Cerebellar cortex (tissue), 1 donor: ENCODE measurements around the gene ELF3.
"Not testable (repeated sequence)": the region's sequence is repeated elsewhere in the genome, so short reads cannot be mapped to it uniquely, and the experiment has no call there.

Source experiments
- DNase-seq: peaks from one replicate; pipeline ENCODE4 v3.0.0-alpha.2; 2015; ENCODE audit warnings: low spot score

The ELF3 gene

DNA sequence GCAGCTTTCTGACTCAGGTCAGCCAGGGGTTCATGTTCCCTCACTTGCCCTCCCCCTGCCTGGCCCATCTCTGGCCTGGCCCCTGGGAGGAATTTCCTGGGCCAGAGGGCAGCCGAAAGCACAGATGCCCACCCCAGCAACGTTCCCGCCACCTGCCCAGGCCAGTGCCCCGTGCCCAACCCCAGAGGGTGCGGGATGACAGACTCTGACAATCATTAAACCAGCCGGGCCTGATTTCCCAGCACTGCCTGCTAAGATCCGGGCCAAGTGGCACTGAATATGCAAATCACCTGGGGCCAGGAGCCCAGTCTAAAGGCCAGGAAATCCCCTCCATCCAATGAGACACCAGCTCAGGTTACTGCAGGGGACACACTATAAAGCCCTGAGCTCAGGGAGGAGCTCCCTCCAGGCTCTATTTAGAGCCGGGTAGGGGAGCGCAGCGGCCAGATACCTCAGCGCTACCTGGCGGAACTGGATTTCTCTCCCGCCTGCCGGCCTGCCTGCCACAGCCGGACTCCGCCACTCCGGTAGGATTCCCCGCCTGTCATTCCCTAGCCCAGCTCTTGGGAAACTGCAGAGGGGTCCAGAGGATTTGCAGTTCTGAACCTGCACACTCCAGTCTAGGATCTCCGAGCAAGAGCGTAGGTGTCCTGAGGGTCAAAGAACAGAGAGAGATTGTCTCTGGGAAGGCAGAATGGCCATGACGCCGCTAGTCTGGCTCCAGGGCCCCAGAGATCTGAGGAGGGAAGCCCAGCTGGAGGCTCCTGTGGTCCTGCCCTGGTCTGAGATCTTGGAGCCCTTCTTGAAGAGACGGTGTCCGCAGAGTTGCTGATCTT, at the start of gene ELF3:
Gene ELF3 (plus strand): TSS at position 408 of the 836 bp plus-strand sequence. CDS start 550 bp downstream, outside the sequence.
- DNase-seq = peak; percentile 41

DNA sequence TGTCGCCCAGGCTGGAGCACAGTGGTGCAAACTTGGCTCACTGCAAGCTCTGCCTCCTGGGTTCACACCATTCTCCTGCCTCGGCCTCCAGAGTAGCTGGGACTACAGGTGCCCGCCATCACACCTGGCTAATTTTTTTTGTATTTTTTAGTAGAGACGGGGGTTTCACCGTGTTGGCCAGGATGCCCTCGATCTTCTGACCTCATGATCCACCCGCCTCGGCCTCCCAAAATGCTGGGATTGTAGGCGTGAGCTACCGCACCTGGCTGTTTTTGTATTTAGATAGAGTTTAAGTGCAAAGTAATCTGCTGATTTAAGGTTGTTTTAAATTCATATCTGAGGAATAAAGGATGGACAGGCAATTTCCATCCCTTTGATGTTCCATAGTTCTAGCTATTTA, 48.0 kb upstream of the ELF3 start:
- not testable (repeated sequence) for DNase-seq

DNA sequence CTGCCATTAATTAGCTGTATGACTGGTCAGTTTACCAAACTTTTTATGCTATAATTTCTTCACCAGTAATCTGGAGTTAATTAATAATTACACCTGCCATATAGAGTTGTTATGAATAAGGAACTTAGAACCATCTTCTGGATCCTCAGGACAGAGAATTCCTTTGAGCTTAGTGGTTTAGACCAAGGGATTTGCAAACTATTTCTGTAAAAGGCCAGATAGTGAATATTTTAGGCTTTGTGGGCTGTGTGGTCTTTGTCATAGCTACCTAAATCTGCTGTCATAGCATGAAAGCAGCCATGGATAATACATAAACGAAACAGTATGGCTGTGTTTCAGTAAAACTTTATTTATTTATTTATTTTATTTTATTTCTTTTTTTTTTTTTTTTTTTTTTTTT, 46.1 kb upstream of the ELF3 start:
- DNase-seq = no peak

DNA sequence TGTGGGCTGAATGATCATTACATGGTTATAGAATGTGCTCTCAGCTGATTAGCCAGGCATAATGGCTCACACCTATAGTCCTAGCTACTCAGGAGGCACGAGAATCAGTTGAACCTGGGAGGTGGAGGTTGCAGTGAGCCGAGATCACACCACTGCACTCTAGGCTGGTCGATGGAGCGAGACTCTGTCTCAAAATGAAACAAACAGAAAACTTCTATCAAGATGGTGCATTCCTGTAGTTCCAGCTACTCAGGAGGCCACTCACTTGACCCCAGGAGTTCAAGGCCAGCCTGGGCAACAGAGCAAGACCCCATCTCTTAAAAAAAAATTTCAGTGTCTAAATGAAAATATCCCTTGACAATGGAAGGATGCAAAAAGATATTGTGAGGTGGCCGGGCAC, 44.2 kb upstream of the ELF3 start:
- no peak for DNase-seq

DNA sequence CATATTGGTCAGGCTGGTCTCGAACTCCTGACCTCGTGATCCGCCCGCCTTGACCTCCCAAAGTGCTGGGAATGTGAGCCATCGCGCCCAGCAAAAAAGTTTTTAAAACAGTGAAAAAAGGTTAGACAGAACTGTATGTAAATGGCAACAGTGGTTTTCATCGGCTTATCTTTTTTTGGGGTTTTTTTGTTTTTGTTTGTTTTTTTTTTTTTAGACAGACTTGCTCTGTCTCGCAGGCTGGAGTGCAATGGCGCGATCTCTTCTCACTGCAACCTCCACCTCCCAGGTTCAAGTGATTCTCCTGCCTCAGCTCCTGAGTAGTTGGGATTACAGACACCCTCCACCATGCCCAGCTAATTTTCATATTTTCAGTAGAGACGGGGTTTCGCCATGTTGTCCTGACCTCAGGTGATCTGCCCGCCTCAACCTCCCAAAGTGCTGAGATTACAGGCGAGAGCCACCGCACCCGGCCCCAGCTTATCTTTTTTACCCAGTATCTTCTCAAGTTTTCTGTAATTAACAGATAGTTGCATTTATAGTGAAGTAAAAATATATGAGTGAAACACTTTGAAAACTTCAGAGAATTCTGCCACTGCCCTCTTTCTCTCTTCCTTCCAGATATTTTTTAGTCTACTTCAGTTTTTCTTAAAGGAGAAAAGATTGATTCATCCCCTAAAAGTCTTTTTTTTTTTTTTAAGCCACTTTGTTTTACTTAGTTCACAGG, 42.0 kb upstream of the ELF3 start:
- DNase-seq = no peak

DNA sequence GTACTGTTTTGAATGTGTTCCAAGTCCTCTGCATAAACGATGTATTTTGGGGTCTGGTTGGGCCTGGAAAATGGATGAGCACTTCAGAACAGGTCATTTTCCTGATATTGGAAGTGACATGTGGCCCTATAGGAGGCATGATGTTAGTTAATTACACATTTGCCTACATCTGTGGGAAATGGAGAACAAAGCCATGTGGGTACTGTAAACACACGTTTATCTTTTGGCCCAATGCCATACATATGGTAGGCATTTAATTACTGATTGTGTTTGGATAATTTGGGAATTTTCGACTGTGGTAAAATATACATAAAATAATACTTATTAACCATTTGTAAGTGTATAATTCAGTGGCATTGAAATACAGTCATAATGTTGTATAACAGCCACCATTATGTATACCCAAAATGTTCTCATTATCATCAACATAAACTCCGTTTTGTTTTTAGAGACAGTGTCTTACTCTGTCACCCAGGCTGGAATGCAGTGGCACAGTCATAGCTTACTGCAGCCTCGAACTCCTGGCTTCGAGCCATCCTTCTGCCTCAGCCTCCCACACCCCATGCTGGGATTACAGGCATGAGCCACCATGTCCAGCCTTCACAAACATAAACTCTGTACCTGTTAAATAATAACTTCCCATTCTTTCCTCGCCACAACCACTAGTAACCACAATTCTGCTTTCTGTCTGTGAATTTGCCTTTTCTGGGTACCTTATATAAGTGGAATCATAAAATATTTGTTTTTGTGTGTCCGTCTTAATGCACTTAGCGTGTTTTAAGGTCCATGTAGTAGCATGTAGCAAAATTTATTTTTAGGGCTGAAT, 39.8 kb upstream of the ELF3 start:
- no peak for DNase-seq

DNA sequence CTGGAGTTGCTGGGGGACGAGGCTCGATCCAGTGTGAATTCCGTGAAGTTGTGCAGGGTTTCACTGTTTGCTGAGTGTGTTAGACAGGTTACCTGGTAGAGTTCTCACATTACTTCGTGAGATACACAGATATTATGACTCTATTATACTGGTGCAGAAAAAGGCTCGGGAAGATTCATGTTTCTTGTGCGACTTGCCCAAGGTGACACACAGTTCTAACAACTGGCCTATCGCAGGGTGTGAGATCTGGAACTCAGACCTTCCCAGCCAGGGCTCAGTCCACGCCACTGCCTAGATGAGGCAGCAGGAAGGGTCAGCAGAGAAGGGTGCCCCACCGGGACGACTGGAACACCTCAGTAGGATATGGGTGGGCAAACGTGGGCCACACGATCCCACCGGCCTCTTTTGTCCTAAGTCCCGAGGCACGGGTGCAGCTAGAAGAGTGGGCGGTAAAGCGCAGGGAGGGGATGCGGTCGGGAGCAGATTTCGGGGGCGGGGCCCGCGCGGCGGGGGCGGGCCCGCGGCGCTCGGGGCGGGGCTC, 28.2 kb upstream of the ELF3 start:
- DNase-seq = peak; percentile 61

DNA sequence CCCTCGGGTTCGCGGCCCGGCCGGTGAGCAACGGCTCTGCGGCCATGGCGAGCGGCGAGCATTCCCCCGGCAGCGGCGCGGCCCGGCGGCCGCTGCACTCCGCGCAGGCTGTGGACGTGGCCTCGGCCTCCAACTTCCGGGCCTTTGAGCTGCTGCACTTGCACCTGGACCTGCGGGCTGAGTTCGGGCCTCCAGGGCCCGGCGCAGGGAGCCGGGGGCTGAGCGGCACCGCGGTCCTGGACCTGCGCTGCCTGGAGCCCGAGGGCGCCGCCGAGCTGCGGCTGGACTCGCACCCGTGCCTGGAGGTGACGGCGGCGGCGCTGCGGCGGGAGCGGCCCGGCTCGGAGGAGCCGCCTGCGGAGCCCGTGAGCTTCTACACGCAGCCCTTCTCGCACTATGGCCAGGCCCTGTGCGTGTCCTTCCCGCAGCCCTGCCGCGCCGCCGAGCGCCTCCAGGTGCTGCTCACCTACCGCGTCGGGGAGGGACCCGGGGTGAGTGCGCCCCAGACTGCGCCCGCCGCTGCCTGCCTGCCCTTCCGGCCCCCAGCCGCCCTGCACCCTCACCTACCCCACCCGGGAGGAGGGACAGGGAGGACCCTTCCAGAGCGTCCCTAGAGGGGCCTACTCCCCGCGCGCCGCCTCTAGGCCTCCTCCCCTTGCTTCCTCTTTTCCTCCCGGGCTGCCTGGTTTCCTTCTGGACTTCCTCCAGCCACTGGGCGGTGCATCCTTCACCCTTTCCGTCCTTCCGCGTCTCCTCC, 27.6 kb upstream of the ELF3 start, which contains the start of gene RNPEP:
Gene RNPEP (plus strand): TSS at position 26 of the 757 bp plus-strand sequence. CDS start 19 bp downstream, at position 45.
- DNase-seq = peak; percentile 78

DNA sequence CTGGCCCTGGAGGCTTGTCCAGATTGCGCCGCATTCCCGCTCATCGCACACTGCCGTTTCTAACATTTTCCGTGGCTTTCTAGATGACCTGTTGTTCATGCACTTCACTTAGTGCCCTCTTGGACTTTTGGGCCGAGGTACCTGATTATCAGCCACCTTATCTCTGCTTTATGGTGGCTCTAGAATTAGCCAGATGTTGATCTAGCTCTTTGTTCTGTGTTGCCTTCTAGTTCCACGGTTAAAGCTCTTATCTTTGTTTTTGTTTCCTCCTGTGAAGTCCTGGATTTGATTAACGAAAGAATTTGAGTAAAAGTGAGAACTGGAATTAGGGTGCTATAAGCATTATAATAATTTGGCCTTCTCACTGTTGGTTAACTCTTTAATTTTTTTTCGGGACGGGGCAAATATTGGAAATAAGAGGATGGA, 27.0 kb upstream of the ELF3 start:
- no peak for DNase-seq

DNA sequence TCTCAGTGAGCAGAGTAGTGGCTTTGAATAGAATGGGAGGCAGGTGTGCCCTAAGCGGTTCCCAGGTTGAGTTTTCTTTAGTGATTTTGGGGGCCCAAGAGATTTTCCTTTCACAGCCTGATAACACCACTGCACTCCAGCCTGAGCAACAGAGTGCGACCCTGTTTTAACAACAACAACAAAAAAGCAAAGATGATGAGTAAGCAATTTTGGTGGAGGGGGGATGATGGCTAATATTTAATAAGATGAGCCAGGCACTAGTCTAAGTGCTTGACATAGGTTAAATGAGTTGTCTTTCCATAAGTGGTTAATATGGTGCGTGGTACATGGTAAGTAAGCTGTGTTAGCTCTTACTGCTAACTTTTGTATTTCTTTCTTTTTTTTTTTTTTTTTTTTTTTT, 25.9 kb upstream of the ELF3 start:
- no peak for DNase-seq

DNA sequence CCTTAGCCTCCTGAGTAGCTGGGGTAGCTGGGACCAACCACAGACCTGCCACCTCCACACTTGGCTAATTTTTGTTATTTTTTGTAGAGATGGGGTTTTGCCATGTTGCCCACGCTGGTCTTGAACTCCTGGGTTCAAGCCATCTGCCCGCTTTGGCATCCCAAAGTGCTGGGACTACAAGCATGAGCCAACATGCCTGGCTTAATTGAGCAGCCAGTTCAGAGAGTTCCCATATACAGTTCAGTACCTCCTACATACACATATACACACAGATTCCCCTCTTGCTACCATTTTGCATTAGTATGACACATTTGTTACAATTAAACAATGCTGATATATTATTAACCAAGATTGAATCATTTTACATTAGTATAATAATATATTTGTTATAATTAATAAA, 25.0 kb upstream of the ELF3 start:
- no peak for DNase-seq

DNA sequence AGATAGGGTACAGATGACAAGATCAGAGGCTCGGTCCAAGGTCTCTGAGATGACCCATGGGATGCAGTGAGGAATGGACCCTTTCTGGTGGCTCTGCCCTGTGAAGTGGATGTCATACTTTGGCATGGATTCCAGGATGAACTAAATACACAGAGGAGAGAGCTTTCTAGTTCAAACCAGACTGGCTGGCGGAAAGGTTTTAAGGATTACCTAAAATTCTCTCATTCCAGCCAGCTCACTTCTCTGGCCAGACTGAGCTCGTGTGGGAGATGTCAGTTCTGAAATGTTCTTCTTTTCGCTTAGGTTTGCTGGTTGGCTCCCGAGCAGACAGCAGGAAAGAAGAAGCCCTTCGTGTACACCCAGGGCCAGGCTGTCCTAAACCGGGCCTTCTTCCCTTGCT, 21.8 kb upstream of the ELF3 start:
- no peak for DNase-seq

DNA sequence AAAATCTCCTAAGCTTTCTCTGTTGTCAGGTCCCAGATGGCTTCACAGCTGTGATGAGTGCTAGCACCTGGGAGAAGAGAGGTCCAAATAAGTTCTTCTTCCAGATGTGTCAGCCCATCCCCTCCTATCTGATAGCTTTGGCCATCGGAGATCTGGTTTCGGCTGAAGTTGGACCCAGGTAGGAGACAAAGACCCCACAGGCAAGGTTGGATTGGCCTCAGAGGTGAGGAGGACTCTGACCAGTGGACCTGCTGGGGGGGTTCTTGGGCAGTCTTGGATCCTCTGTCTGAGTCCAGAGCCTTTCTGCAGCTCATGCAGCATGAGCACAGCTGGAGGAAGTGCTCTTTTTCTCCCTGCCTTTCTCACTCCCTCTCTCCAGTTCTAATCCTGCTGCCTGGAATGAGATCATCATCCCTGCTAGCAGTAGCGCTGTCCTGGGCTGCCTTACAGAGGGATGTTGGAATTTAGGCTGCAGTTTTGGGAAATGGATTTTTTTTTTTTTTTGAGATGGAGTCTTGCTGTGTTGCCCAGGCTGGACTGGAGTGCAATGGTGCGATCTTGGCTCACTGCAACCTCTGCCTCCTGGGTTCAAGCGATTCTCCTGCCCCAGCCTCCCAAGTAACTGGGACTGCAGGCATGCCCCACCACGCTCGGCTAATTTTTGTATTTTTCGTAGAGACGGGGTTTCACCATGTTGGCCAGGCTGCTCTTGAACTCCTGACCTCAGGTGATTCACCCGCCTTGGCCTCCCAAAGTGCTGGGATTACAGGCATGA, 20.8 kb upstream of the ELF3 start:
- DNase-seq = no peak

DNA sequence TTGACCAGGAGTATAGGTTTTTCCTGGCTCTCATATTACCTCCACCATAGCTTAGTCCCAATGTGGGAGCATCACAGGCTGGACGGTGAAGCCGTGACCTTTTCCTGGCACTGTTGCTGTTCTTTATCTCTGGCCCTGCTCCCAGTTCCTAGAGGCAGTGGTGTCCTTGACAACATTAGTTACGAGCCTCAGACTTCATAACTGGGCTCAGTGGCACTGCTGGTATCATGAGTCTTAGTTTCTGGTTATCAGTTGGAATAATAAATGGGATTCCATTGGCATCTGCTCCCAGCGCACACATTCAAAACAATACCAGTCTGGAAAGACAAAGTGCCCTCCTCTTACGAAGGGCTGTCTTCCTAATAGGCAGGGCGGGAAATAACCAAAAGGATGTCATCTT, 20.0 kb upstream of the ELF3 start:
- DNase-seq = no peak

DNA sequence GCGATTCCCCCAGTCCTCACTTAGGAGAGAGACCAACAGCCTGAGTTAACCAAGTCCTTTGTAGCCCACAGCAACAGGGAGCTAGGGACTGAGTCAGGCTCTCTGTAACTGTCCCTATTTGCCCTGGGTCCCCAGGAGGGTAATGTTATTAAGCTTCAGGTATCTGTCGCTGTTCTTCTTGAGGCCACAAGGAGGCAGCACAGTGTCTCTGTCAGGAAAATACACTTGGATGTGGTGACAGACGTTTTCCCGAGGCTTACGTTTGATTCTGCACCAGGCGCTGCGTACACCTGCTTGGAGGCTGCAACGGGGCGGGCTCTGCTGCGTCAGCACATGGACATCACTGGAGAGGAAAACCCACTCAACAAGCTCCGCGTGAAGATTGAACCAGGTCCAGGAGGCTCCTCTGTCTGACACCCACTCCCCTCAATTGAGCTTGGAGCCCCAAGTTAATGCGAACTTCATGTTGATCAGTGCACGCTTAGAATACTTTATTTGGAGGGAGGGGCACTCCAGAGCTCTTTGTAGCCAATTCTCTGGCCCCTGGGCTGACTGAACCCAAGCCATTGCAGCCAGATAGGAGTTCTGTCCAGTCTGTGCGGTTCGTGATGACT, 10.7 kb upstream of the ELF3 start:
- DNase-seq = peak; percentile 64

DNA sequence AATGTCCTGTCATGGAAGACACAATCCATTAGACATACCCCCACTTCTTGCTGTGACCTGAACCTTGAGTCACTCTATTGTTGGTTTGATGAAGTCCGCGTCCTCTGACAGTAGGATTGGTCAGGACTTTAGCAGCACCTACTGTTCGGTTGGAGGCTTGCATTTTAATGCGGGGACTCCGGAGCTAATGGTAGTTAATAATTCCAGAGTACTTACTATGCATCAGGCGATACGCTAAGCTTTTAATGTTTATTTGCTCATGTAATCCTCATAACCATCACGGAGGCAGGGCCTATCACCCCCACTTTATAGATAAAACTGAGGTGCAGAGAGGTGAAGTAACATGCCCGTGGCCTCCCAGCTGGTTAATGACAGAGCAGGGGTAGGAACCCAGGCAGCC, 7.9 kb upstream of the ELF3 start:
- DNase-seq = no peak

DNA sequence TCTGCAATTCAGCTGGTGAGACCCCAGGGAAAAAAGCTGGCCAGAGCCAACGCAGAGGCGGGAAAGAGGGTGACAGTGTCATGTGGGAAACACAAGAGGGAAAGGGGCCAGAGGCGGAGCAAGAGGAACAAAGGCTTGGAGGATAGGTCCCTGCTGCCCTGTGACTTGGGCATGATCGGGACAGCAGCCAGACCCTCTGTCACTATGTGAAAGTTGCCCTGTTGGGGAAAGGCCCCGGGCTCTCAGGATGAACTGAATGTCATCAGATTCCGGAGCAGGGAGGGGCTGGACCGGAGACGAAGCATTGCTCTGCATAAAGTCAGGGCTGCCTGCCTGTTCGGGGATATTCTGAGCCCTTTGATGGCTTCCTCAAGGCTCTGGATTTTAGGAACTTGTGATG, 5.7 kb upstream of the ELF3 start:
- DNase-seq = no peak

DNA sequence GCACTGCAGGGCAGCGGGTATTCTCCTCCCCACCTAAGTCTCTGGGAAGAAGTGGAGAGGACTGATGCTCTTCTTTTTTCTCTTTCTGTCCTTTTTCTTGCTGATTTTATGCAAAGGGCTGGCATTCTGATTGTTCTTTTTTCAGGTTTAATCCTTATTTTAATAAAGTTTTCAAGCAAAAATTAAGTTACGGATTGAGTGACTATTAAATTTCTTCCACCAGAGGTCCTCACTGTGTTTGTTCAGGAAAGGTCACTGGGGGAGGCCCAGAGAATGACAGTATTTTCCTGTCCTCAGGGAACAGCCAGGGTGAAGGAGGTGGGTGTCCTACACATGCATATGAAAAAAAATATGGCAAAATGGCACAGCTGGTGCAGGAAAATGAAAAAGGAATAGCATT, 4.4 kb upstream of the ELF3 start:
- DNase-seq = no peak

DNA sequence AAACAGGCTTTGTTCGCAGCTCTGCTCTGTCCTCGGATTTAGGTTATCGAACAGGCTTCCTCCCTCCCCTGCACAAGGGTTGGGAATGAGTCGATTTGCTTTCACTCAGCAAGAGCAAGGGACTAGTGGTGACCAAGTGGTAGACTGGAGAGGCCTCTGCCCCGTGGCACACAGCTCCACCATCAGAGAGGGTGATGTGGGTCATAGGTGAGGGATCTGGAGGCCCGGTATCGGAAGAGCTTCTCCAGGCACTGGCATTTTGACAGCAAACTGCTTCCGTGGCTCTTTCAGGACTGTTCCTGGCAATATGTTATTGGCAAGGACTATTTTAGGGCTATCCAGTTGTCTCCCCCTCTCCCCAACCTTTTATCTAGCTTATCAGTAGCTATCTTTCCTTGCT, 3.1 kb upstream of the ELF3 start:
- no peak for DNase-seq

DNA sequence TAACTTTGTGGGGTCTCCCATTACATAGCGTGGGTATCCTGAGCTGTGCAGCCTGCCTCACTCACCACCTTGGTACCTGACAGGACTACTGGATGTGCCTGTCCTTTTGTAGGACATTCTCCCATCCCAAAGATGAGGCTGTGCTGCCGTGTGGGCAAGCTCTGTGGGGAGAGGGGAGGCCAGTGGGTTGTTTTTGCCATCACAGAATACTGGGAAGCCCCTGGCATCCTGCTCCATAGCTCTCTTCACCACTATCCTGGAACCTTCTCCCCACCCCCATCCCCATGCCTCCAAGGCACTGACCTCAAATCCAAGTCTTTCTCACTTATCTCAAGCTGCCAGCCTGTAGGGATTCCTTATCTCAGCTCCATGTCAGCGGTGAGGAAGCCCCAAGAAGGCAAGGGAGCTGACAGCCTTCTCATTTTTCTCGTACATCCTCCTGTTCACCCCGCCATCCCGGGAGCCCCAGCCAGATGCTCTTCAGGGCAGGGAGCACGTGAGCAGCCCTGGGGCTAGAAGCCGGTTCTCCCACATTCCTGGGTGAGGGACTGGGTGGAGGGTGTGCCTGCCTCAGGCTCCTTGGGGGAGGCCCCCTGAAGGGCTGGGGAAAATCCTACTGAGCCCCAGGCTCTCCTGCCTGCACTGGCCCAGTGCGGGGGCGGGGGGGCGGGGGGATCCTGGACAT, 2.4 kb upstream of the ELF3 start:
- no peak for DNase-seq
